ENCODE results near the gene NEB.

Gene NEB

DNA sequence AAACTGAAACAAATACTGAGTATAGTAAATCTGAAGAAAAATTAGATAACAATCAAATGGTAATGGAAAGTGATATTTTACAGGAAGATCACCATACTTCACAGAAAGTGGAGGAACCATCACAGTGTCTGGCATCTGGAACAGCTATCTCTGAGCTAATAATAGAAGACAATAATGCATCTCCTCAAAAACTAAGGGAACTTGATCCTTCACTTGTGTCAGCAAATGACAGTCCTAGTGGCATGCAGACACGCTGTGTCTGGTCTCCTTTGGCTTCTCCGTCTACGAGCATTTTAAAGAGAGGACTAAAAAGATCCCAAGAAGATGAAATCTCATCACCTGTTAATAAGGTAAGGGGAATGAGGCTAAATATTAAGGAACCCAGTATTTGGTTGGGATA, 268.5 kb downstream of the NEB start:
- DNase-seq, result no peak

DNA sequence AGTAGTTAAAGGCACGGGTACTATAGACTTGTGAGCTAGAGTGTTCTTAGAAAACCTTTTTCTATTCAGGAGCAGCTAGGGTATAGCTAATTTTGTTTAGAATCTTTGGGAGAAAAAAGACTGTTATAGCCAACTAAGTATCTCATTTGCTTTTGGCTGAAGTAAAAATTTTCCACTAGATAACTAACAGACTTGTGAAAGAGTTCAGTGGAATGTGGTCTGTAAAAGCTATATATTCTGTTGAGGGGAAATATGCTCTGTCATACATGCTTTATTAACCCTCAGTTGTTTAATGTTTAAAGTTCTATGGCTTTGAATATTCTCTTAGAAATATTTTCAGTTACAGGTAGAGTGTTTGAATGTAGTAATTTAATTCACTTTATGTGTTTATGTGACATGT, 274.9 kb downstream of the NEB start:
- DNase-seq, result peak; percentile 6

DNA sequence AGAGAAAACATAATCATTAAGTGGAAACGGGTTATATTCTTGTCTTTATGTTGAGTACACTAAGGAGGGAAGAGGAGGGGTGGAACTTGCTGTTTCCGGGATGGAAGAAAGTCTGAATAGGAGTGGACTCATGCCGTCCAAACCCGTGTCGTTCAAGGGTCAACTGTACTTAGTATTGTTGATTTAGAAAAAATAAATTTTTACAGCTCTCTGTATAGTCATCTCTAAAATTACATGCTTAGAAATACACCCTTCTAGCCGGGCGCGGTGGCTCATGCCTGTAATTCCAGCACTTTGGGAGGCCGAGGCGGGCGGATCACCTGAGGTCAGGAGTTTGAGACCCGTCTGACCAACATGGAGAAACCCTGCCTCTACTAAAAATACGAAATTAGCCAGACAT, 295.1 kb downstream of the NEB start:
- no peak for DNase-seq

DNA sequence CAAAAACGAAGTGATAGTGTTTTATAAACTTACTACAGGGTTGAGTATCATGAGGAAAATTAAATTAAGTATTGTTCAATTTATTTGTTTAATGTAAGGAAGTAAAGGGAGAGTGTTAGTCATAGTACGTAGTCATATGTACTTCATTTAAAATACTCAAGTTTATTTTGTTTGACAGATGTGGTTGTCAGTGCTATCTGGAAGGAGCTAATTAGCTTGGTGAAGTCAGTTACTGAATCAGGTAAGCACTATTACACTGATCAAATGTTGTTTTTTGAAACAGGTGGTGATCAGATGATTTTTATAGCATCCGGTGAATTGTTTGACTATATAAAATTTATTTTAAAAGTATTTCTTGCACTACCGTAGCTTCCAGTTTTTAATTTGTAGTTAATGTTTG, 295.8 kb downstream of the NEB start:
- DNase-seq, result no peak

DNA sequence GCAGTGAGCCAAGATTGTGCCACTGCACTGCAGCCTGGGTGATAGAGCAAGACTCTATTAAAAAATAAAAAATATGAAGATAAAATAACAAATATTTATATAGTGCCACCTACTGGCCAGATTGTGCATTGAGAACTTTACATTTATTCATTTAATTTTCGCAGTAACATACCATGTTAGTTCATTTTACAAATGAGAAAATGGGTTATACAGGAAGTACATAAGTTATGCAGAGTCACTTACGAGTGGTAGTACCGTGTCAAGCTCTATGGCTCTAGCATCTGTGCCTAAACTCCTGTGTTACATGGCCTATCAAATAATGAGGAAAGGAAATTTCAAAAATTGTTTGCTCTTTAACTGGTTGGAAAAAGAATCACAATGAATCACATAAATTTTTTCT, 296.6 kb downstream of the NEB start:
- DNase-seq, result peak; percentile 25

All from fibroblast of skin of right biceps (primary cell).